NB4 (cell line): ENCODE results near the gene SESN3.

ENCODE experiments used
- MYC ChIP-seq: IDR thresholded peaks from 2 replicates; pipeline ENCODE4 v1.6.1; 2011; ENCODE audit warnings: low read depth, low read length
- POLR2A ChIP-seq: IDR thresholded peaks from 2 replicates; pipeline ENCODE4 v1.6.1; 2011; ENCODE audit warnings: mild to moderate bottlenecking; ENCODE audit not compliant: insufficient read length; ENCODE audit errors: extremely low read depth
- TF ChIP-seq, protein P1 (sequence below): IDR thresholded peaks from one replicate; pipeline ENCODE4 v1.5.1; 2012; ENCODE audit warnings: low read depth, low read length
- TF ChIP-seq, protein P2 (sequence below): IDR thresholded peaks from 2 replicates; pipeline ENCODE4 v1.6.1; 2011; ENCODE audit warnings: low read depth, low read length

DNA sequence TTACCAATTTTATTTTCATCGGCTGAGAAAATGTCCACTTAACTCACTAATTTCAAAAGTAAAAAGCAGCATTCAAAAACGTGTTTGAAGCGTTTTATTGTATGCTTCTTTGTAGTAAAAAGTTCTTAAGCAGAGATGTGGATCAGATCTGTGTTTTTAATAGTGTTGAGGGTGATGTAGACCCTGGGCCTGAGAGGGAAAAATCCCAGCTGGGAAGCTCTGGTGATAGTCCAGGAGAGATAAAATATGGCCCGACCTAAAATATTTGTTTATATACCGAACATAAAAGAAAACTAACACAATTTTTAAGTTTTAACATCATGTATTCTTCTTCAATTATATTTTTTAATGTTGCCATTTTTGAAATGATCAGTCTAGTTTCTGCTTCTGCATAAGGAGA, 35.2 kb downstream of the SESN3 start:
- TF ChIP-seq, protein P1, sequence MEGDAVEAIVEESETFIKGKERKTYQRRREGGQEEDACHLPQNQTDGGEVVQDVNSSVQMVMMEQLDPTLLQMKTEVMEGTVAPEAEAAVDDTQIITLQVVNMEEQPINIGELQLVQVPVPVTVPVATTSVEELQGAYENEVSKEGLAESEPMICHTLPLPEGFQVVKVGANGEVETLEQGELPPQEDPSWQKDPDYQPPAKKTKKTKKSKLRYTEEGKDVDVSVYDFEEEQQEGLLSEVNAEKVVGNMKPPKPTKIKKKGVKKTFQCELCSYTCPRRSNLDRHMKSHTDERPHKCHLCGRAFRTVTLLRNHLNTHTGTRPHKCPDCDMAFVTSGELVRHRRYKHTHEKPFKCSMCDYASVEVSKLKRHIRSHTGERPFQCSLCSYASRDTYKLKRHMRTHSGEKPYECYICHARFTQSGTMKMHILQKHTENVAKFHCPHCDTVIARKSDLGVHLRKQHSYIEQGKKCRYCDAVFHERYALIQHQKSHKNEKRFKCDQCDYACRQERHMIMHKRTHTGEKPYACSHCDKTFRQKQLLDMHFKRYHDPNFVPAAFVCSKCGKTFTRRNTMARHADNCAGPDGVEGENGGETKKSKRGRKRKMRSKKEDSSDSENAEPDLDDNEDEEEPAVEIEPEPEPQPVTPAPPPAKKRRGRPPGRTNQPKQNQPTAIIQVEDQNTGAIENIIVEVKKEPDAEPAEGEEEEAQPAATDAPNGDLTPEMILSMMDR = no peak
- TF ChIP-seq MYC (no peak), POLR2A (no peak)
- TF ChIP-seq, protein P2, sequence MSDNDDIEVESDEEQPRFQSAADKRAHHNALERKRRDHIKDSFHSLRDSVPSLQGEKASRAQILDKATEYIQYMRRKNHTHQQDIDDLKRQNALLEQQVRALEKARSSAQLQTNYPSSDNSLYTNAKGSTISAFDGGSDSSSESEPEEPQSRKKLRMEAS = no peak
